Suprapubic skin (tissue), 4 donors: ENCODE results near the gene CNTN2.

ENCODE experiments used
- EP300 ChIP-seq: sonication (generic); formaldehyde crosslinking; IDR thresholded peaks from one replicate; pipeline ENCODE4 v1.6.1; 2017; ENCODE audit warnings: antibody characterized with exemption
- POLR2A ChIP-seq, 2 donors: fragments of 450-650 bp; IDR thresholded peaks; one replicate each; pipeline ENCODE4 v1.6.1; 2017; ENCODE audit warnings: antibody characterized with exemption in 2 of 2, mild to moderate bottlenecking in 2 of 2, moderate library complexity in 2 of 2
- POLR2AphosphoS5 ChIP-seq, 3 donors: sonication (generic); formaldehyde crosslinking; IDR thresholded peaks; one replicate each; pipeline ENCODE4 v1.6.1; 2017; ENCODE audit warnings: antibody characterized with exemption in 3 of 3
- TF ChIP-seq, protein P1 (sequence below), 2 donors: fragments of 200-600 bp in 1 of 2; fragments of 450-650 bp in 1 of 2; sonication (generic) in 1 of 2; IDR thresholded peaks; one replicate each; pipeline ENCODE4 v1.5.1; 2016 to 2019; ENCODE audit warnings: antibody characterized with exemption in 2 of 2, mild to moderate bottlenecking in 1 of 2, moderate library complexity in 1 of 2

DNA sequence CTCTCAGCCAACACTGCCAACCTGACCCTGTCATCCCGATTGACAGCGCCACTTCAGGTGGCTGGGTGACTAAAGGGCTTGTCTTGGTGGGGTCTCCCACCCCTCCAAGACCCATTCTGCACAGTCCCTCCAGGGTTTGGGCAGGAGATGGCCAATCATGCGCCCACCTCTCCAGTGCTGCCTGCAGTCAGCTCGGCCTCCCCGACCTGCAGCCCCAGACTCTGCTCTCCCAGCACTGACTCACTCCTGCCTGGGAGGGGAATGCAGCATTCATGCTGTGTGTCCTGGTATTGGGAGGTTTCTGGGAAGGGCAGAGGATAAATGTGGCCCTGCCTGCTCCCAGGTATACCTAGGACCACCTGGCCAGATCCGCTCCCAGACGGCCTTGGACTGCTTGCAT, 31.5 kb downstream of the CNTN2 start:
- TF ChIP-seq, protein P1, sequence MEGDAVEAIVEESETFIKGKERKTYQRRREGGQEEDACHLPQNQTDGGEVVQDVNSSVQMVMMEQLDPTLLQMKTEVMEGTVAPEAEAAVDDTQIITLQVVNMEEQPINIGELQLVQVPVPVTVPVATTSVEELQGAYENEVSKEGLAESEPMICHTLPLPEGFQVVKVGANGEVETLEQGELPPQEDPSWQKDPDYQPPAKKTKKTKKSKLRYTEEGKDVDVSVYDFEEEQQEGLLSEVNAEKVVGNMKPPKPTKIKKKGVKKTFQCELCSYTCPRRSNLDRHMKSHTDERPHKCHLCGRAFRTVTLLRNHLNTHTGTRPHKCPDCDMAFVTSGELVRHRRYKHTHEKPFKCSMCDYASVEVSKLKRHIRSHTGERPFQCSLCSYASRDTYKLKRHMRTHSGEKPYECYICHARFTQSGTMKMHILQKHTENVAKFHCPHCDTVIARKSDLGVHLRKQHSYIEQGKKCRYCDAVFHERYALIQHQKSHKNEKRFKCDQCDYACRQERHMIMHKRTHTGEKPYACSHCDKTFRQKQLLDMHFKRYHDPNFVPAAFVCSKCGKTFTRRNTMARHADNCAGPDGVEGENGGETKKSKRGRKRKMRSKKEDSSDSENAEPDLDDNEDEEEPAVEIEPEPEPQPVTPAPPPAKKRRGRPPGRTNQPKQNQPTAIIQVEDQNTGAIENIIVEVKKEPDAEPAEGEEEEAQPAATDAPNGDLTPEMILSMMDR (IDR thresholded peaks at IDR 0.05) = no peak
- TF ChIP-seq POLR2A (IDR thresholded peaks at IDR 0.05) = no peak
- TF ChIP-seq POLR2AphosphoS5 (IDR thresholded peaks at IDR 0.05) = no peak
- no peak for TF ChIP-seq EP300
